ENCODE data around the gene NLK.
"Not testable (repeated sequence)": the region's sequence is repeated elsewhere in the genome, so short reads cannot be mapped to it uniquely, and the experiment has no call there.

Gene NLK

DNA sequence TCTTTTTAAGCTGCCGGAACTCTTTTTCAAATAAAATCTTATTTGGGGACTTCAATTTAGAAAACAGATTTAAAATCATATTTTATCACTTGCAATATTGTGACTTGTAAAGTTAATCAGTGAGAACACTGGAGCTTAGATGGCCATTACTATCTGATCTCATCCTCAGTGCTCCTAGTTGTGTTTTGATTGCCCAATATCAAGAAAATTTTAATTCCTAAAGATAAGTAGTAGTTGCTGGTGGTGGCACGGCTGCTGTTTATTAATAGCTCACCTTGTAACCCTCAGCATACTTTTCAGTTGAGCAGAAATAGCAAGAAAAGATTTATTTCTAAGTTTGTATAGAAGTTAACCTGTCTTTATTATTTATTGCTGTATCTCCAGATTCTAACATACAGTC lies 124.0 kb downstream of the NLK start:
- DNase-seq: no peak

DNA sequence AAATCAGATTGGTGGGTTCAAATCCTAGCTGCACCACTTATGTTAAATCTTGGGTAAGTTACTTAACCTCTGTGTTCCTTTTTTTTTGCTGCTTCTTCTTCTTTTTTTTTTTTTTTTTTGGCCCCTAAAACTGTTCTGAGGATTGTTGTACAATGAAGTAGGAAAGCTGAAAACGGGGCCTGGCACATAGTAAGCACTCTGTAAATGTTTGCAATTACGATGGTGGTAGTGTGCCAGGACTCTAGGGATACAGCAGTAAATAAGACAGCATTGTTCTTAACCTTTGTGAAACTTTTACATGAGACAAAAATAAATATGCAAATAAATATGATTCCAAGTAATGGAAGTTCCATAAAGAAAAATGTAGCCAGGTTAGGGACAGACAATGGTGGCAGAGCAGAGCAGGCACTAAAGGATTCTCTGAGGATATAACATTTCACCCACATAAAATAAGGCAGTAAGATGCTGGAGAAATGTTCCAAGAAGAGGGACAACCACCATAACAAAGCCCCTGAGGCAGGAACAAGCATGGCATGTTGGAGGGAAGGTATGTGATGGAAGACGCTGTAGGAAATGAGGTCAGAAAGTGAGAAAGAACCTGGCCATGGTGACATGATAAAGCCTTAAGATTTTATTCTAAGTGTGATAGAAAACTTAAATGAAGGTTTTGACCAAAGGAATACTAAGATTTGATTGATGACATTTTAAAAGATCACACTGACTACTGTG lies 127.3 kb downstream of the NLK start:
- DNase-seq: no peak

DNA sequence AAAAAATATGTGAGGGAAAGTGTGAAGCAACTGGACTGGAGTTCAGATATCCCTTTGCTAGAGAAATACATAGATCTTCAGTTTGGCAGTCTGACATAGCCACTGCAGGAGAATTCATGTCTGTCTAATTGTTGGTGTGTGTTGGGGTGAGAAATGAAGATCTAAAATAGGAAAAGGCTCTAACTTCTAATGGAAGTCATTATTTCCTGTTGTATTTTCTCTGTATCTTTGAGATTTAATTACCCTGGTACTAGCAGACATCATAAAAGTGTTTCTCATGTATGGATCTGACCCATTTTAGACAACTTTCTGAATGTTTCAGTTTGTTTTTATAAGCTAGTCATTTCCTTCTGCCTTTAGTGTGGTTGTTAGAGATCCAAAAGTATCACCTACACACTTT lies 128.3 kb downstream of the NLK start:
- DNase-seq: no peak

DNA sequence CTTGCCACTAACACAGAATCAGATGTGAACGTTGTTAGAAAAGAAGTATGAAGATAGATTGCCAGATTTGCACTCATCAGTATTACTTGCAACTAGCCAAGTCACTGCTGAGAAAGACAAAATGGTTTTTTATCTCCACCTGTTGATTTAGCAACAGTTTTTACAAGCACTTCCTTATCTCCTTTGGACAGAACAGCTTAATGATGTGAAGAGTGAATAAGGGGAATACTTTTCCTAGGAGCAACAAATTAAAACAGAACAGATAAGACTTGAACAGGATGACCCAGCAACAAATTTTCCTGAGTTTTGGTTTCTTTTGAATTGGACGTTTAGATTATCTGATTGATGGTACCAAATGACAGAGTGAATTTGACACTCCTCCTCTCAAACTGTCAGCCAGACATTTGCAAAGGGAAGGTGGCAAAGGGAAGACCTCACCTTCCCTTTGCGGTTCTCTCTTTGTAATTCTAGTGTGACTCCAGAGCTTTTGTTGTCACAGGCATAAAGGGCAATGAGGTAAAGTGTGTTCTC lies 130.6 kb downstream of the NLK start:
- no peak for DNase-seq

DNA sequence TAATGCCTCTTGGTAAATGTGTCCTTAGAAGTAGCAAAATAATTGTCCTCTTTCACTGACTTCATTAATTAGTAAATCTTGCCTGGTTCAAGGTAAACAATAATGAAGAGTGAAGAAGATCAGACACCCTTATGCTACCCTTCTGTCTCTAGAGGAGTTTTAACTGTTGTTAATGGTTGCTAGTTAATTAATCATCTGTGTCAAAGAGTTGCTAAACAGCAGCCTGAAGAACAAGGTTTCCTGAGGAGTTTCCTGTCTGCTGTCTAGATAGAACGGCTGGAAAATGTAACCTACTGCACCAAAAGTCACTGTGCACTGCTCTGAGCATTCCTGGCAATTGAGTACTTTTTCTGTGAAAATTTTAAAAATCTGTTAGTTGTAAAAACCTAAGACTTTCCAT lies 131.3 kb downstream of the NLK start:
- DNase-seq: no peak

DNA sequence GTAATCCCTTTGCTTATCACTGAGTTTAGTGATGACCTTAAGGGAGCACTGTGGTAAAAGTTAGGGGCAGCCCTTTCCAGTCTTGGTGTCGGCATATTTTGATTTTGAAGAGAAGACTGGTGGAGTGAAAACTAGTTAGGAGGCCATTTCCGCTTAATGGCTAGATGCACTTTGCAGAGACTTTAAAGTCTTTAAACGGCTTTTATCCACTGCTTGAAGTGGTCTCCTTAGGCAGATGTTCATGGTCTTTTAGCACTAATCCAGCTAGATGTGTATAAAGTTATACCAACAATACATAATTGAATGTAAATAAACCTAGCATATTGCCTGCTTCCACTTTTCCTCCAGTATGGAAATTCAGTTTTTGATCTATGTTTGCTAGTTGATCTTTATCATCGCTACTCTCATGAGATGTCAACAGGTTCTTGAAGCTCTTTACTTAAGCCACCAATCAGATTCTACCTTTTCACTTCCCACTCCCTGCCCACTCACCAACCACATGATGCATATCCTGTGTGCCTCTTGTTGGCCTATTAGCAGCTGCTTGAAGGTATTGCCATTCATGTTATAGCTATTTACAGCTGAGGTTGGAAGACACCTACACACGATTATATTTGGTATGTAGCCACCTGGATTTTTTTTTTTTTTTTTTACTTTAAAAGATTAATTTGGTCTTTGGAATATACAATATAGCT lies 132.0 kb downstream of the NLK start:
- DNase-seq: no peak

DNA sequence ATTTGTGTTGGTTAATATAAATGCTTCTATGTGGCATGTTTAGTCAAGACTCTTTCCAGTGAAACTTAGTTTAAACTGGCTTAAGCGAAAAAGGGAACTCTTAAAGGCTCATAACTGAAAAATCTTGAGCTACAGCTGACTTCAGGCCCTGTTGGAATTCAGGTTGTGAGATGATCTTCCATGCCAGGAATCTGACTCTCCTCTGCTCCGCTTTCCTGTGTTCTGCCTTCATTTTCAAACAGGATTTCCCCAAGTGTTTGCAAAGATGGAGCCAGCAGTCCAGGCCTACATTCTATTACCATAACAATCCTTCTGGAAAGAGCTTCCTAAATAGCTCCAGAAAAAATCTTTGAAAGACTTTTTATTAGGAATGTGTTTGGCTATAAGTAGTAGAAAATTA lies 134.9 kb downstream of the NLK start:
- no peak for DNase-seq

DNA sequence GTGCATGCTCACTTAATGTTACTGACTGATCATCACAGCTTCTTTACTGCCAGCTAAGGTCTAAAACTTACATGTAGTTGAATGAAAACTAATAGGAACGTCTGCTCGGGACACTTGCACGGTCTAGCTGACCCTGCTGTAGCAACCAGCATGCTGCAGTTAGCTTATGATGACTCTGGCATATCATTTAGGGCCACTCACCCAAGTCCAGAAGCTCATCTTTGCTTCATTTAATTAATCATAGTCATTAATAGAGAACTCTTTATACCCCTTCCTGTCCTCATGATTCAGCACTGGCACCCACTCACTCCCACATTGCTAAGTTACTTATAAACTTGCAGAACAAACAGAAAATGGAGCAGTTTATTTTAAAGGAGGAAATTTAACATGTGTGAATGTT lies 136.3 kb downstream of the NLK start:
- DNase-seq: no peak

DNA sequence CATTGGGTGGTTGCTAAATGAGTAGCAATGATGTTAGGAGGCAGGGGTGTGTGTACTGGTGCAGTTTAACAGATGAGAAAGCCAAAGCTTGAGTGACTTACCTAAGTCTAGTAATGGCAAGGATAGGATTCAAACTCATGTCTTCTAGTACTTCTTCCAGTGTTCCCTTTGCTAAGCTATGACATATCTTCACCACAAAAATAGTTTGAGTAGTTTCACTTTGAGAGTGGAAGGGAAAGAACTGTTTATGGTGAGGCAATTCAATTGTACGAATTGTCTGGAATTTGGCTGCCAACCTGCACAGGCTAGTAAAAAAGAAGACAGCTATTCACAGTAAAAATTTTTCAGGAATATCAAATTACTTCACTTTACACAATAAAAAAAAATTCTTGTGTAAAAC lies 138.0 kb downstream of the NLK start:
- DNase-seq: no peak

DNA sequence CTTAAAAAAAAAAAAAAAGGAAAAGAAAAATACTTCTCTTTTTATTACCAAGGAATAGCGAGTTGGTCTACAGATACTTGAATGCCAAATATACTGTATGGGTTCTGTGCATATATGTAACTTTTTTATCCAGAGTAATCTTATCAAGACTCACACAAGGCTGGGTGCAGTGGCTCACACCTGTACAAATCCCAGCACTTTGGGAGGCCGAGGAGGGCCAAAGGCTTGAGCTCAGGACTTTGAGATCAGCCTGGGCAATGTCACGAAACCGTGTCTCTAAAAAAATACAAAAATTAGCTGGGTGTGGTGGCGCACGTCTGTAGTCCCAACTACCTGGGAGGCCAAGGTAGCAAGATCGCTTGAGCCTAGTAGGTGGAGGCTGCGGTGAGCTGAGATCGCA lies 139.1 kb downstream of the NLK start:
- DNase-seq: no peak

DNA sequence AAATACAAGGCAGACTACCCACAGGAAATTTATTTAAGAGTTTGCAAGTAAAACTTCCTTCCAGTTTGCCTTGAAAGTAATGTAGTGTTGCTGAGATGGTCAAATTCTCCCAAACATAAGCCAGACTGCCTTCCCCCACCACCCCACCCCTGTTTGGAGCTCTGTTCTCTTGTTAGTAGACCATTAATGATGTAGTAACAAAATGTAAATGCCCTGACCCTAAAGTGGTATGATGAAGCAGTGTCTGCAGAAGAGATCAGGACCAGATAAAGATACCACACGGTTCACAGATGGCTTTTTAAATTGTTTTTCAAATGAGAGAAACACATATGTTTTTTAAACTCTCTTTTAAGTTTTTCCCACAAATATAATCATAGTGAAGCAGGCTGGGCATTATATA lies 140.1 kb downstream of the NLK start:
- no peak for DNase-seq

DNA sequence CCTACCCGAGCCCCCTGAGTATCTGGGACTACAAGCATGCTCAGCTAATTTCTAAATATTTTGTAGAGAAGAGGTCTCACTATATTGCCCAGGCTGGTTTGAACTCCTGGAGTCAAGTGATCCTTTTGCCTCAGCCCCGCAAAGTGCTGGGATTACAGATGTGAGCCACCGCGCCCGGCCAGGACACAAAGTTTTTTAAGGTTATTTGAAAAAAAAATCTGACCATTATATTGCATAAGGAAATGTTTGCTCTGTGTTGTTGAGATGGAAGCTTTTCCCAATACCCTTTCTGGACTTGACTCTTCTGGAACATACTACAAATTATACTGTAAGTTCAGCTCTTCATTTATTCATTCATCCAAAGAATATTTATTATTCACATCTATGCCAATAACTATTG lies 143.2 kb downstream of the NLK start:
- no peak for DNase-seq

DNA sequence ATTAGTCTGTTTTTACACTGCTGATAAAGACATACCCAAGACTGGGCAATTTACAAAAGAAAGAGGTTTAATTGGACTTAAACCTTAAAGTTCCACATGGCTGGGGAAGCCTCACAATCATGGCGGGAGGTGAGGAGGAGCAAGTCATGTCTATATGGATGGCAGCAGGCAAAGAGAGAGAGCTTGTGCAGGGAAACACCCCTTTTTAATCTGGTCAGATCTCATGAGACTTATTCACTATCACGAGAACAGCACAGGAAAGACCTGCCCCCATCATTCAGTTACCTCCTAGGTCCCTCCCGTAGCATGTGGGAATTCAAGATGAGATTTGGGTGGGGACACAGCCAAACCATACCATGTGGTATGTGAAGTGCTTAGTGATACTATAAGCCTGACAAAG lies 144.0 kb downstream of the NLK start:
- not testable (repeated sequence) for DNase-seq

DNA sequence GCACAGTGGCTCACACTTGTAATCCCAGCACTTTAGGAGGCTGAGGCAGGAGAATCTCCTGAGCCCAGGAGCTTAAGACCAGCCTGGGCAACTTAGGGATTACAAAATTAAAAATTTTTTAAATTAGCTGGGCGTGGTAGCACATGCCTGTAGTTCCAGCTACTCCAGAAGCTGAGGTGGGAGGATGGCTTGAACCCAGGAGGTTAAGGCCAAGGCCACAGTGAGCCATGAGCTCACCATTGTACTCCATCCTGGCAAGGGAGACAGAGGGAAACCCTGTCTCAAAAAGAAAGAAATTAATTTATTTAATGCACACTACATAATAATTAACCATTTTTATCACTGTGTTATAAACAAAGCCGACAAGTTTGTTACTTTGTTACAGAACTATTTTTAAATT lies 145.5 kb downstream of the NLK start:
- no peak for DNase-seq

DNA sequence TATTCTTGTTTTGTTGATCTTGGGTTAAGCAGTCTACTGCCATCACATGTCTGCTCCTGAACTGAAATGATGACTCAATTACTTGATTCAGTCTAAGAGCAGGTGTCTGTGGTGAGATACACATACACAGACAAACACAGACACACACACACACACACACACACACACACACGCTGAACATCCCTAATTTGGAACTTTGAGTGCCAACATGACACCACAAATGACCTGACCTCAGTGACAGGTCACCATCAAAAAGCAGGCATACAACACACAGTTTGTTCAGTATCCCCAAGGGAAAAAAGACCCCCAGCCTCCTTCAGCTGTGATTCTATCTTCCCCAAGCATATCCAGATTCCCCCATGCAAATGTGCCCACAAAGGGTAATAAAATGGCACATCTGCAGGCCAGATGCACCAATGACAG lies 146.4 kb downstream of the NLK start:
- DNase-seq: no peak

DNA sequence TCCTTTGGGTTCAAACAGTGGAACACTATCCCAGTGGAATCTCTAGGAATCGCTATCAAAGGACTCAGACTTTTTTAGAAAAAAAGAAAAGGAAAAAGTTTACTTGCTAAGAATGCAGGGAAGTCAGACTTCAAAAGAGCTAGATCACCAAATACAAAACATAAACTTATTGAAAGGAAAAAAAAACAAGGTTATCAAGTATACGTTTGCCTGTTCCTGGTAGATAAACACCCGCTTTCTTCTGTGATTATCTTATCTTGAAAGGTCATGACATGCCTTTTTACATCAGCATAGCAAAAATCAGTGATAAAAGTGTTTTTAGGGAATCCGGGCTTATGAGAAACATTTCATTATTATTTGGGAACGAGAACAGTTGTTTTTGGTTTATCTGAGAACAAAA lies 147.2 kb downstream of the NLK start:
- DNase-seq: no peak

DNA sequence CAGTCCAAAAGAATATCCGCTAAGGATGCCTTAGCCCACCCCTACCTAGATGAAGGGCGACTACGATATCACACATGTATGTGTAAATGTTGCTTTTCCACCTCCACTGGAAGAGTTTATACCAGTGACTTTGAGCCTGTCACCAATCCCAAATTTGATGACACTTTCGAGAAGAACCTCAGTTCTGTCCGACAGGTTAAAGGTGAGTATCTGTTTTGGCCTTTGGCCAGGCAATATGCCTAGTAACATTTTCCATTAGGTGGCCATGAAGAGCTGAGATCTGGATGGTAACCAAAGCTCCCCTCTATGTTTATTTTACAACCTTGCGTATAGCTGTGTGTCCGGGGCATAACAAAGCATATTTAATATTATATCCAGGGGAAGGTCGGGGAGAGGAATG lies 148.5 kb downstream of the NLK start:
- no peak for DNase-seq

DNA sequence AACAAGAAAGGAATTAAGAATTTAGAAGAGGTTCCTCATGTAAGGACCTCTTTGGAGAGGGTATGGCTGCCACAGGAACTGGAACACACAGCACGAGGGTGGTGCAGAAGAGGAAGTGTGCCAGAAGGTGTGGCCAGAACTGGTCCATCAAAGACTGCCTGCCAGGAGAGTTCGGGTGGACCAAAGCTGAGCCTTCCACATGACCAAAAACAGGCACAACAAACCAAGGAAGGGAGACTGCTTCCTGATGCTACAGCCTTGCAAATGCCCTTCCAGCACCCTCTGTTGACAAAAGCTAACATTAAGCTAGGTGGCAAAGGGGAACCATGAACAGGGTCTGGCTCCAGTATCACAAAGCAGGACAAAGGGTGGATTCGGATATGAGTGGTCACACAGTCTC lies 150.8 kb downstream of the NLK start:
- DNase-seq: no peak

DNA sequence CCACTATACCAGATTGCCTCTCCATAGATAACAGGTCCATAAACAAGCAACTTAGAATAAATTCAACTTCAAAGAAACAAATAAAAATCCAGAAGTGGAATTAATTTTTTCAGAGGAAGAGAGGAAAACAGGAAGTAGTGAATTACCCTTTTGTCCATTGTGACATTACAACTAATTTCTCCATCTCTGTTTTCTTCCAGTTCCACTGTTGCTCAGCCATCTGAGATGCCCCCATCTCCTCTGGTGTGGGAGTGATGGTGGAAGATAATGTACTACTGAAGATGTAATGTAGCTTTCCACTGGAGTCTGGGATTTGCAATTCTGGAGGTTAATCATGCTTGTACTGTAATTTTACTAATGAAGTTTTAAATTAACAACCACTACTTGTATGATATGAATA lies 151.9 kb downstream of the NLK start:
- no peak for DNase-seq

DNA sequence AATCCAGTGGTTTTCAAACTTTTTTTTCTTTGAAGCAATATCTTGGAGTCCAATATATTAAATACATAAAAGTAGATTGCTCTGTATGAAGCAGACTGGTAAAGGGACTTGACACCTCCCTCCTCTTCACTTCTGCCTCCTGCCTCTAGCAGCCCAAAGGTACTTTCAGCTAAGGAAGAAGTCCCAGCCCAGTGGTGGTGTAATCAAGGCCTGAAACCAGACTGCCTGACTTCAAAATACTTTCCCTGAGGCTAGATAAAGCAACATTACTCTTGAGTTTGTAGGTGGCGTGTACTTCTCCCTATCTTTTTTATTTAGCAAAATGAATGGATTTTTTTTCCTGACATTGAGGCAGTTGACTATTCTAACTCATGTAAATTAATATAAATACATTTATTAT lies 154.2 kb downstream of the NLK start:
- no peak for DNase-seq

DNA sequence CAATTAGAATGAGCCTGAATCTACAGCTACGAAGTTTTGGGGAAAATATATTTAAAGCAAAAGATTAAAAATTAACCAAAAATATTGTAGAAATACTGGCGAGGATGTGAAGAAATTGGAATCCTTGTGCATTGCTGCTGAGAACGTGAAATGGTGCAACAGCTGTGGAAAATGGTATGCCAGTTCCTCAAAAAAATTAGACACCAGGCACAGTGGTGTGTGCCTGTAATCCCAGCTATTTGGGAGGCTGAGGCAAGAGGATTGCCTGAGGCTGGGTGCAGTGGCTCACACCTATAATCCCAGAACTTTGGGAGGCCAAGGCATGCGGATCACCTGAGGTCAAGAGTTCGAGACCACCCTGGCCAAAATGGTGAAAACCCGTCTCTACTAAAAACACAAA lies 156.6 kb downstream of the NLK start:
- DNase-seq: no peak

DNA sequence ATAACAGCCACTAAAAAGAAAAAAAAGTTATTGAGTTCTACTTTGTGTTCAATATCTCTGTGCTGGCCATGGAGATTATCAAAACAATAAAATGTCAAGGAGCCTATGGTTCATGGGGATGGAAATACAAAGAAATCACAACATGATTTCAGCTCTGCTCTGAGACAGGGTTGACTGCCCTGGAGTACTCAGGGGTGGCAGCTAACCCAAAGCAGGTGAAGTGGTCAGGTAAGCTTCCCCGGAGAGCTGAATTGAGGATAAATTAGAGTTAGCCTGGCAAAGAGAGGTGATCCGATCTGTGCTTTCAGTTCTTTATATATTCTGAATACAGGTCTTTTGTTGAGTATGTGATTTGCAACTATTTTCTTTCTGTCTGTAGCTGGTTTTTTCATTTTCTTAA lies 157.3 kb downstream of the NLK start:
- DNase-seq: no peak

DNA sequence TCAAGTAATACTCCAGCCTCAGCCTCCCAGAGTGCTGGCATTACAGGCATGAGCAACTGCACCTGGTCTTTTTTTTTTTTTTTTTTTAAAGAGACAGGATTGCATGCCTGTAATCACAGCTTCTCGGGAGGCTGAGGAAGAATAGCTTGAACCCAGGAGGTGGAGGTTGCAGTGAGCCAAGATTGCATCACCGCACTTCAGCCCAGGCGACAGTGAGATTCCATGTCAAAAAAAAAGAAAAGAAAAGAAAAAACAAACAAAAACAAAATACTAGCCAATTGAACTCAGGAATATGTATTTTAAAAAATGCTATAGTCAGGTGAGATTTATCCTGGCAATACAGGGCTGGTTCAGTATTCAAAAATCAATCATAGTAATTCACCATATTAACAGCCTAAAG lies 158.8 kb downstream of the NLK start:
- DNase-seq: no peak

DNA sequence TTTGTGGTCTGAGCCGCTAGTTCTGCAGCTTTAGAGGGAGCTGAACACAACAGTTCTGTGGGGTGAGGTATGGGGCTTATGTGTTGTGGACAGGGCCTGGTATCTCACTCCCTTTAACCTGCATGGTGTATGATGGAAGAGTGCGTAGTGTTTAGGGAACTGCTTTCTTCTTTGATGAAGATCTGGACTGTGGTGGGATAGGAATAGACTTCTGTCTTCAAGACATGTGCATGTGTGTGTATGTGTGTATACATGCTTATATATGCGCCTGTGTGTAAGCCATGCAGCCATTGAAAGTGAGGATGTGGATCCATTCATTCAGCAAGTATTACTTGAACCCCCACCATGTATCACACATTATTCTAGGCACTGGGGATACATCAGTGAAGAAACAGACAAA lies 161.8 kb downstream of the NLK start:
- DNase-seq: no peak

DNA sequence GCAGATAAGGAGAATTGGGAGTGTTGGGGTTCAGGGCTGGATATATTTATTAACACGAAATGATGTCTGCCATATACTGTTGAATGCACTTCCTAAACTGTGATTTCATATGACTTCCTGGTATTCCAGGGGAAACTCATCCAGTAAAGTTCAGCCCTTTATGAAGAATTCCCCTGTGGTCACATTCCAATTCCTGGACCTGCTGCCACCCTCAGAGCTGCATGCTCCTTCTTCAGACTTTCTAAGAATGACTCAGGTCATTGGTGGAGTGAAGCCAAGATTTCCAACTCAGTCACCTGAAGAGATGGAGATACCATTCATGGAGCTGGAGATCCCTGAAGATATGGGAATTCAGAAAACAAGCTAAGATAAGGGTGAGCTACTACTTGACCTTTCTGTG lies 162.3 kb downstream of the NLK start:
- no peak for DNase-seq

Measured in T-helper 9 cell (primary cell).